GM18858 (cell line): ENCODE data around the gene ZBED1.
"Not testable (repeated sequence)": the region's sequence is repeated elsewhere in the genome, so short reads cannot be mapped to it uniquely, and the experiment has no call there.

ENCODE experiments used
- ATAC-seq: cut with Tn5 transposase; IDR thresholded peaks from one replicate; pipeline ENCODE4 v1.9.1; 2021; ENCODE audit not compliant: unreplicated experiment

The ZBED1 gene

DNA sequence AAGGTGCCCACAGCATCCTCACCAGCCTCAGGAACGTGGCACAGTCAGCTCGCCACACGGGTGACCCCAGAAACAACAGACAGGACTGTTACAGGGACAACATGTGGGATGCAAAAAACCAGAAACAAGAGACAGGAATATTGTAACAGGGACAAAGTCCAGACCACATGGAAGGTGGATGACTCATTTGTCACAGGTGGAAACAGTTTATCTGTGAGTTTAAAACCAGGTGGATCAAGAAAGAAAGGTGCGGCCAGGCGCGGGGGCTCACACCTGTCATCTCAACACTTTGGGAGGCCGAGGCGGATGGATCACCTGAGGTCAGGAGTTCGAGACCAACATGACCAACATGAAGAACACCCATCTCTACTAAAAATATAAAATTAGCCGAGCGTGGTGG, 23.5 kb downstream of the ZBED1 start:
- not testable (repeated sequence) for ATAC-seq

DNA sequence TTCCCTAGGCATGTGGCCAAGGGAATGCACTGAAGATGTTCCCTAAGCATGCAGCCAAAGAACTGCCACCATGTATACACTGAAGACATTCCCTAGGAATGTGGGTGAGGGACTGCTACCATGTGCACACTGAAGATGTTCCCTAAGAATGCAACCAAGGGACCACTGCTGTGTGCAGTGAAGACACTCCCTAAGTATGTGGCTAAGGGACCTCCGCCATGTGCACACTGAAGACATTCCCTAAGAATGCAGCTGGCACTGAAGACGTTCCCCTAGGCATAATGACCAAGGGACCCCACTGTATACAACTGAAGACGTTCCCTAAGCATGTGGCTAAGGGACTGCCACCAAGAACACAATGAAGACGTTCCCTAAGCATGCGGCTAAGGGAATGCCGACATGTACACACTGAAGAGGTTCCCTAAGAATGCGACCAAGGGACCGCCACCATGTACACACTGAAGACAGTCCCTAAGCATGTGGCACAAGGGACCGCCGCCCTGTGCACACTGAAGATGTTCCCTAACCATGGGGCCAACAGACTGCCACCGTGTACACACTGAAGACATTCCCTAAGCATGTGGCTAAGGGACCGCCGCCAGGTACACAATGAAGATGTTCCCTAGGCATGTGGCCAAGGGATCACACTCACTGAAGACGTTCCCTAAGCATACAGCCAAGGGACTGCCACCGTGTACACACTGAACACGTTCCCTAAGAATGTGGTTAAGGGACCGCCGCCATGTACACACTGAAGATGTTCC, 25.6 kb downstream of the ZBED1 start:
- ATAC-seq, result no peak

GRCh38 chrX:2474280-2474962, 26.4 kb downstream of the ZBED1 start:
- no peak for ATAC-seq

DNA sequence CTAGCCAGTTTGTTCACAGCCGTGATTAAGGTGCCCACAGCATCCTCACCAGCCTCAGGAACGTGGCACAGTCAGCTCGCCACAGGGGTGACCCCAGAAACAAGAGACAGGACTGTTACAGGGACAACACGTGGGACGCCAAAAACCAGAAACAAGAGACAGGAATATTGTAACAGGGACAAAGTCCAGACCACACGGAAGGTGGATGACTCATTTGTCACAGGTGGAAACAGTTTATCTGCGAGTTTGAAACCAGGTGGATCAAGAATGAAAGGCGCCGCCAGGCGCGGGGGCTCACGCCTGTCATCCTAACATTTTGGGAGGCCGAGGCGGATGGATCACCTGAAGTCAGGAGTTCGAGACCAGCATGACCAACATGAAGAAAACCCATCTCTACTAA, 27.7 kb downstream of the ZBED1 start:
- not testable (repeated sequence) for ATAC-seq

- ATAC-seq, result no peak
These were observed 29.1 kb downstream of the ZBED1 start for GRCh38 chrX:2471641-2472040.

- not testable (repeated sequence) for ATAC-seq
These were observed 29.6 kb downstream of the ZBED1 start for GRCh38 chrX:2471126-2471525.

DNA sequence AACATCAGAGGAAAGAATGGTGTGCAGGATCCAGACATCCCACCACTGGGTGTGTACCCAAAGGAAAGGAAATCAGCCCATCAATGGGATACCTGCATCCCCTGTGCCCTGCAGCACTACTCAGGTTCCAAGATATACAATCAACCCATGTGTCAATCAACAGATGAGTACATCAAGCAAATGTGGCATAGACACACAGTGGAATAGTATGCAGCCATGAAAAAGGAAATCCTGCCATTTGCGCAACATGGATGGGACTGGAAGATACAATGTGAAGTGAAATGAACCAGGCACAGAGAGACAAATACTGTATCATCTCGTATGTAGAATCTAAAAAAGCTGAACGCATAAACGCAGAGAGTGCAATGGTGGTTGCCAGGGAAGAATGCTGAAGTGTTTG, 30.9 kb downstream of the ZBED1 start:
- not testable (repeated sequence) for ATAC-seq

DNA sequence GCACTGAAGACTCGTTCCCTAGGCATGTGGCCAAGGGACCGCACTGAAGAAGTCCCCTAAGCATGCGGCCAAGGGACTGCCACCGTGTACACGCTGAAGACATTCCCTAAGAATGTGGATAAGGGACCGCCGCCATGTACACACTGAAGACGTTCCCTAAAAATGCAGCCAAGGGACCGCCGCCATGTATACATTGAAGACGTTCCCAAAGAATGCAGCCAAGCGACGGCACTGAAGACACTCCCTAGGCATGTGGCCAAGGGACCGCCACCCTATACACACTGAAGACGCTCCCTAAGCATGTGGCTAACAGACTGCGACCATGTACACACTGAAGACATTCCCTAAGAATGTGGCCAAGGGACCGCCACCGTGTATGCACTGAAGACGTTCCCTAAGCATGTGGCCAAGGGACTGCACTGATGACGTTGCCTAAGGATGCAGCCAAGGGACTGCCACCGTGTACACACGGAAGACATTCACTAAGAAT, 31.5 kb downstream of the ZBED1 start:
- ATAC-seq, result no peak

DNA sequence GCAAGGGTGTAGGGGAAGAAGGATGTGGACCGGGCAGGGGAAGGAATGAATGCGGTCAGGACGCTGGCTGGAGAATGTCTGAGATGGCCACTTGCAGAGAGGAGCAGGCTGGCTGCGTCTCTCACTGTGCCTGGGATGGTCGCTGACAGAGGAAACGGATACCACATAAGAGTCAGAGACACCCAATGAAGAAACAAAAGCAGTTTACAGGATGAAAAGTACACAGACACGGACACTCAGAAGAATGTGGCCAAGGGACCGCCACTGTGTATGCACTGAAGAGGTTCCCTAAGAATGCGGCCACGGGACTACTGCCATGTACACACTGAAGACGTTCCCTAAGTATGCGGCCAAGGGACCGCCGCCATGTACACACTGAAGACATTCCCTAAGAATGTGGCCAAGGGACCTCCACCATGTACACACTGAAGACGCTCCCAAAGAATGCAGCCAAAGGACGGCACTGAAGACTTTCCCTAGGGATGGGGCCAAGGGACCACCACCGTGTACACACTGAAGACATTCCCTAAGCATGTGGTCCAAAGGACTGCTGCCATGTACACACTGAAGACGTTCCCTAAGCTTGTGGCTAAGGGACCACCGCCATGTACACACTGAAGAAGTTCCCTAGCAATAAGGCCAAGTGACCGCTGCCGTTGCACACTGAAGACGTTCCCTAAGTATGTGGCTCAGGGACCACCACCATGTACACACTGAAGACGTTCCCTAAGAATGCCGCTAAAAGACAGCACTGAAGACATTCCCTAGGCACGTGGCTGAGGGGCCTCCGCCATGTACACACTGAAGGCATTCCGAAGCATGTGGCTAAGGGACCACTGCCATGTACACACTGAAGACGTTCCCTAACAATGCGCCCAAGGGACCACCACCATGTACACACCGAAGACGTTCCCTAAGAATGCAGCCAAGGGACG, 32.2 kb downstream of the ZBED1 start:
- ATAC-seq, result no peak

DNA sequence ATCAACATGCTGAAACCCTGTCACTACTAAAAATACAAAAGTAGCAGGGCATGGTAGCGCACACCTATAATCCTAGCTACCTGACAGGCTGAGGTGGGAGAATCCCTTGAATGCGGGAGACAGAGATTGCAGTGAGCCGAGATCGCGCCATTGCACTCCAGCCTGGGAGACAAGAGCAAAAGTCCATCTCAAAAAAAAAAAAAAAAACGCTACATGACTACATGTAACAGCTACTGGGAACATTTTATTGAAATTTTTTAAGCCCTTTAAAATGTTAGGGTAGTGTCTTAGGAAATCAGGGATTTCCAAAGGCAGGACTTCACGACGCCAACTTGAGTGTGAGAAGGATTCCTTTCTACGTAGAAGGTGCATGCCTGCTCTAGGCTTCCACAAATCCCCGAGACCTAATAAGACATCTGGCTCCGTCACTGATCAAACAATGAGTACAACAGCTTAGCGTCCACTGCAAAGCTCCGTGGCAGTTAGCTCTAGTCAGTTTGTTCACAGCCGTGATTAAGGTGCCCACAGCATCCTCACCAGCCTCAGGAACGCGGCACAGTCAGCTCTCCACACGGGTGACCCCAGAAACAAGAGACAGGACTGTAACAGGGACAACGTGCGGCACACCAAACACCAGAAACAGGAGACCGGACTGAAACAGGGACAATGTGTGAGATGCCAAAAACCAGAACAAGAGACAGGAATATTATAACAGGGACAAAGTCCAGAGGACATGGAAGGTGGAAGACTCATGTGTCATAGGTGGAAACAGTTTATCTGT, 33.7 kb downstream of the ZBED1 start:
- no peak for ATAC-seq

DNA sequence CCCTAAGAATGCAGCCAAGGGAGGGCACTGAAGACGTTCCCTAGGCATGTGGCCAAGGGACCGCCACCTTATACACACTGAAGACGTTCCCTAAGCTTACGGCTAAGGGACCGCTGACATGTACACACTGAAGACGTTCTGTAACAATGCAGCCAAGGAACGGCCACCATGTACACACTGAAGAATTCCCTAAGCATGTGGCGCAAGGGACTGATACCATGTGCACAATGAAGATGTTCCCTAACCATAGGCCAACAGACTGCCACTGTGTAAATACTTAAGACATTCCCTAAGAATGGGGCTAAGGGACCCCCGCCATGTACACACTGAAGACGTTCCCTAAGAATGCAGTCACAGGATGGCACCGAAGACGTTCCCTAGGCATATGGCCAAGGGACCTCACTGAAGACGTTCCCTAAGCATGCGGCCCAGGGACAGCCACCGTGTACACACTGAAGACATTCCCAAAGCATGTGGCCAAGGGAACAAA, 36.1 kb downstream of the ZBED1 start:
- no peak for ATAC-seq

- ATAC-seq, result no peak
These were observed 36.7 kb downstream of the ZBED1 start for GRCh38 chrX:2463973-2464676.

- ATAC-seq, result not testable (repeated sequence)
These were observed 37.3 kb downstream of the ZBED1 start for GRCh38 chrX:2463481-2463880.

DNA sequence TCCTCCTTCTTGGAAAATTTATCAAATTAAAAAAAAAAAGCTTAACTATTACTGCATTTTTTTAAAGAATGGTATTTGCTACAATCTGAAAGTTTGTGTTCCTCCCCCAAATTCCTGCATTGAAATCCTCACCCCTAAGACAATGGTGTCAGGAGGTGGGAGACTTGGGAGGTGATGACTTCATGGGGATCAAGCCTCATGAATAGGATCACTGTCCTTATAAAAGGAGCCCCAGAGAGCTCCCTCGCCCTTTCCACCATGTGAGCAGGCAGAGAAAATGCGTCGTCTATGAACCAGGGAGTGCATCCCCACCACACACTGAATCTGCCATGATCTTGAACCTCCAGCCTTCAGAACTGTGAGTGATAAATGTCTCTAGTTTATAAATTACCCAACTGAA, 38.0 kb downstream of the ZBED1 start:
- ATAC-seq, result no peak

- ATAC-seq, result no peak
These were observed 38.7 kb downstream of the ZBED1 start for GRCh38 chrX:2462074-2462473.

DNA sequence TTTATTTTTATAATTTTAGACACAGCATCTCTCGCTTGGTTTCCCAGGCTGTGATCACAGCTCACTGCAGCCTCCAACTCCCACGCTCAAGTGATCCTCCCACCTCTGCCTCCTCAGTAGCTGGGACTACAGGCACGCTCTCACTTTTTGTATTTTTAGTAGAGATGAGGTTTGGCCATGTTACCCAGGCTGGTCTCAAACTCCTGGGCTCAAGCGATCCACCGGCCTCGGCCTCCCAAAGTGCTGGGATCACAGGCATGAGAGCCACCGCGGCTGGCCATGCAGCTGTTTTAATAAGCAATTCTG, 39.1 kb downstream of the ZBED1 start:
- ATAC-seq, result no peak

DNA sequence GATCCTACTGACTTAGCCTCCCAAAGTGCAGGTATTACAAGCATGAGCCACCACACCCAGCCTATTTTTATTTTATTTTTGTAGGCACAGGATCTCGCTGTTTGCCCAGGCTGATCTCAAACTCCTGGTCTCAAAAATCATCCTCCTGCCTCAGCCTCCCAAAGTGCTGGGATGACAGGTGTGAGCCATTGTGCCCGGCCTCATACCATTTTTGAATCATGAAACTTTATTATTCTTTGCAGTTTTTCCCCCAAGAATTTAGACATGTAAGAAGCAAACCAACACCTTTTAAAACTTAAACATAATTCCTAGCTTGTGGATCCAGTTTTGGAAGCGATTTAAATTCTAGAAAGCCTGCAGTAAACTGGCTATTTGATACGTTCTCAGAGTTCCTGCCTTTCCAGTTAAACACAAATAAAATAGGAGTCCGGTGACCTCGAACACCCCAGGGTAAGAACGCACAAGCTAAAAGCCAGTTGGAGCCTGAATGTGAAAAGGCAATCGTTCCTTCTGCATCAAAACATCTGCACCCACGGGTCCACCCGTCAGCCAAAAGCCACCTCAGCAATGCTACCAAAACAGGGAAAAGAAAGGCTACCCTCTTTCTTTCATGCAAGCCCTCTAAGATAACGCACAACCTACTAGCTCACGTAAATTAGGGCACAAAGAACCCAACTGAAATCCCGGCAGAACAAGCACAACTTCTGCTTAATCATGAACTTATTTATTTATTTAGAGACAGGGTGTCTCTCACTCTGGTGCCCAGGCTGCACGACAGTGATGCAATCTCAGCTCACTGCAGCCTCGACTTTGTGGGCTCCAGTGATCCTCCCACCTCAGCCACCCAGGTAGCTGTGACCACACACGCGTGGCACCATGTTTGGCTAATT, 39.7 kb downstream of the ZBED1 start:
- ATAC-seq, result not testable (repeated sequence)

GRCh38 chrX:2460048-2460447, 40.7 kb downstream of the ZBED1 start:
- not testable (repeated sequence) for ATAC-seq

GRCh38 chrX:2458309-2458708, 42.5 kb downstream of the ZBED1 start:
- no peak for ATAC-seq
